A673 (cell line): ENCODE measurements around the gene SERHL2.

Experiments
- CTCF ChIP-seq: fragments of 300-800, 200-600 bp; sonication (generic); conservative IDR thresholded peaks from 2 replicates; pipeline ENCODE4 v1.5.1; 2017; ENCODE audit warnings: low read depth, mild to moderate bottlenecking, antibody characterized with exemption, low read length, moderate library complexity, mixed read lengths
- EZH2 ChIP-seq: fragments of 200-600 bp; sonication (generic); IDR thresholded peaks from 2 replicates; pipeline ENCODE4 v1.6.1; 2017; ENCODE audit warnings: borderline replicate concordance, low read depth, mild to moderate bottlenecking, mixed read lengths, antibody characterized with exemption, low read length; ENCODE audit not compliant: poor library complexity, severe bottlenecking

GRCh38 chr22:42621505-42622002, 67.8 kb downstream of the SERHL2 start:
- TF ChIP-seq CTCF (peak; percentile 79), EZH2 (no peak)
